GM21528 (cell line): ENCODE measurements around the gene CUL3.
"Not testable (repeated sequence)": the region's sequence is repeated elsewhere in the genome, so short reads cannot be mapped to it uniquely, and the experiment has no call there.

Source experiments
- ATAC-seq: cut with Tn5 transposase; IDR thresholded peaks from one replicate; pipeline ENCODE4 v1.9.1; 2021; ENCODE audit warnings: mild to moderate bottlenecking, moderate library complexity; ENCODE audit not compliant: unreplicated experiment, low FRiP score

Gene CUL3

GRCh38 chr2:224487940-224488339 lies 97.2 kb downstream of the CUL3 start:
- not testable (repeated sequence) for ATAC-seq

DNA sequence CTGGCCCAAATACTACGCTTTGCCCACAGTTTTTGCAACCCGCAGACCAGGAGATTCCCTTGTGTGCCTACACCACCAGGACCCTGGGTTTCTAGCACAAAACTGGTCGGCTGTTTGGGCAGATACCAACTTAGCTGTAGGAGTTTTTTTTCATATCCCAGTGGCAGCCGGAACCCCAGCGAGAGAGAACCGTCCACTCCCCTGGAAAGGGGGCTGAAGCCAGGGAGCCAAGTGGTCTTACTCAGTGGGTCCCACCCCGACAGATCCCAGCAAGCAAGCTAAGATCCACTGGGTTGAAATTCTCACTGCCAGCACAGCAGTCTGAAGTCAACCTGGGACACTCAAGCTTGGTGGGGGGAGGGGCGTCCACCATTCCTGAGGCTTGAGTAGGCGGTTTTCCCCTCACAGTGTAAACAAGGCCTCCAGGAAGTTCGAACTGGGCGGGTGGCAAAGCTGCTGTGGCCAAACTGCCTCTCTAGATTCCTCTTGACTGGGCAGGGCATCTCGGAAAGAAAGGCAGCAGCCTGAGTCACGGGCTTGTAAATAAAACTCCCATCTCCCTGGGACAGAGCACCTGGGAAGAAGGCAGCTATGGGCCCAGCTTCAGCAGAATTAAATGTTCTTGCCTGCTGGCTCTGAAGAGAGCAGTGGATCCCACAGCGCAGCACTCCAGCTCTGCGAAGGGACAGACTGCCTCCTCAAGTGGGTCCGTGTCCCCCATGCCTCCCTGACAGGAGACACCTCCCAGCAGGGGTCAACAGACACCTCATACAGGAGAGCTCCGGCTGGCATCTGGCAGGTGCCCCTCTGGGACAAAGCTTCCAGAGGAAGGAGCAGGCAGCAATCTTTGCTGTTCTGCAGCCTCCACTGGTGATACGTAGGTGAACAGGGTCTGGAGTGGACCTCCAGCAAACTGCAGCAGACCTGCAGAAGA lies 99.8 kb downstream of the CUL3 start:
- not testable (repeated sequence) for ATAC-seq

DNA sequence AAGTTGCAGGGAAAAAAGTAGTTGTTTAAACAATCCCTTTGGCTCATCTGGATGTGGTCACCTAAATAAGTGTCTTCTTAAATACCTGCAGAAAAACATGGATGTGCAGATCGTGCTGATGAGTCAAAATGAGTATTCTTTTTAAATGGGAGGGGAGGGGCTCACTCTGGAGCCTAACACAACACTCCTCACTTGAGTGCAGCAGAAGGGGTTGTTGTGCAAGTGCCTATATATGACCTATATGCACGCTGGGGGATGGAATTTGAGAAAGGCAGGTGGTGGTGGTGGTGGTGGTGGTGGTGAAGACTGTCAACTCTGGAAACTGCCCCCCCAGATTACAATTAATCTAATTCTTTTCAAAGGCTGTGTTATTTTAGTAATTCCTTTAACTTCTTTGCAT lies 105.3 kb downstream of the CUL3 start:
- ATAC-seq: no peak

DNA sequence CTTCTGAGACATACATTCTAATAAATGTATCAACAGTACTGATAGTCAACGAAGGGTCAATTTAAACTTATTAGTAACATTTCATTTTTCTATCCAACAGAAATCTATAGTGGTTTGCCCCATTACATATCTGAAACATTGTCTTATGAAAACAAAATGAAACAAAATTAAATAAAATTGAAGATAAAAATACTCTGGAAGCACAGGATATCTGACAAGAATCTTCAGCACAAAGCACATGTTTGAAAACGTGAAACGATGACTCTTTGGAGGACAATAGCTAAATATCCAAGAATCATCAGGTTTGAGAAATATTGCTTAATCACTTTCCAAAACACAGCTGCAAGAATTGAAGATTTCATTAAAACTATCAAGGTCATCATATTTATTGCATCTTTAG lies 112.3 kb downstream of the CUL3 start:
- no peak for ATAC-seq

- no peak for ATAC-seq
Measured at GRCh38 chr2:224472137-224472536, 113.0 kb downstream of the CUL3 start.

GRCh38 chr2:224469374-224469964 lies 115.7 kb downstream of the CUL3 start:
- no peak for ATAC-seq

DNA sequence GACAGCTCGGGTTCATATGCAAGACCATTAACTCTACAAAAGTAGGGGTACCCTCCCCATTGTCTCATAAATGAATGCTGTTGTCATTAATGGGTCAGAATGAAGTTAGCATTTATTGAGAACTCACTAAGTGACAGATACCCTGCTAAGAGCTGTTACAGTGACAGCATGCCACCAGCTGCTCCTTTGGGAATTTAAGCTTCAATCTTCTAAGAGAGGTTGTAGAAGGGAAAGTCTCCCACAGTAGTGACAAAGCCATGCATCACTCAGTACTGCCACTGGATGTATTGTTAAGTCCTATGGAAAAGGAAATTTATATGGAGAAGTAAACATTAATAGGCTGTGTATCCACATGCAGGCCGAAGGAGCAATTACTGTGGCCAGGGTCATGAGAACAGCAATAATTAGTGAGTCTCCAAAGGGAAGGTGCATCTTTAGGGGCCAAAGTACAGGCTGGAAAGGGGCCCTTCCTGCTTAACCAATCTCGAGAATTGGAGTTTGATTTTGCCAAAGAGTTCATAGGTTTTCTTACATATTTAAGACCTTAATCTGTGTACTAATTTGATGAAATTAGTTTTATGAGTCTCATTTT lies 118.8 kb downstream of the CUL3 start:
- no peak for ATAC-seq

GRCh38 chr2:224461391-224461790 lies 123.8 kb downstream of the CUL3 start:
- ATAC-seq: no peak

DNA sequence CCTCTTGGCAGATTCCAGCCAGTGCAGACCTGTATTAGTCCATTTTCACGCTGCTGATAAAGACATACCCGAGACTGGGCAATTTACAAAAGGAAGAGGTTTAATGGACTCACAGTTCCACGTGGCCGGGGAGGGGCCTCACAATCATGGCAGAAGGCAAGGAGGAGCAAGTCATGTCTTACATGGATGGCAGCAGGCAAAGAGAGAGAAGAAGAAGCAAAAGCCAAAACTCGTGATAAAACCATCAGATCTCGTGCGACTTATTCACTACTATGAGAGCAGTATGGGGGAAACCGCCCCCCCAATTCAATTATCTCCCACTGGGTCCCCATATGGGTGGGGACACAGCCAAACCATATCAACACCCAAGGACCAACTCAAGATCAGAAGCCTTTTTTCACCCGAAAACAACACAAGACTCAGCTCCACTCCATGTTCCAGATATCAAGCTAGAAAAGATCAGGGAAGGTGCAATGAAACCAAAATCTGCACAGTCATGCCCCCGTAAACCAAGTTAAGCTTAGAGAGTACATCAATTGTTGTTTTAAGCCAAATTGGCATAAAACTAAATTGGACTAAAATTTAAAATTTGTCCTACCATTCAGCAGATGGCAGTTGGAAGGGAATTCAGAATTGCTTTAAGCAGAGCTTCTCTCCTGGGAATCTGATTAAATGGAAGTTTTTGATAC lies 127.6 kb downstream of the CUL3 start:
- no peak for ATAC-seq

GRCh38 chr2:224453892-224454291 lies 131.3 kb downstream of the CUL3 start:
- no peak for ATAC-seq

DNA sequence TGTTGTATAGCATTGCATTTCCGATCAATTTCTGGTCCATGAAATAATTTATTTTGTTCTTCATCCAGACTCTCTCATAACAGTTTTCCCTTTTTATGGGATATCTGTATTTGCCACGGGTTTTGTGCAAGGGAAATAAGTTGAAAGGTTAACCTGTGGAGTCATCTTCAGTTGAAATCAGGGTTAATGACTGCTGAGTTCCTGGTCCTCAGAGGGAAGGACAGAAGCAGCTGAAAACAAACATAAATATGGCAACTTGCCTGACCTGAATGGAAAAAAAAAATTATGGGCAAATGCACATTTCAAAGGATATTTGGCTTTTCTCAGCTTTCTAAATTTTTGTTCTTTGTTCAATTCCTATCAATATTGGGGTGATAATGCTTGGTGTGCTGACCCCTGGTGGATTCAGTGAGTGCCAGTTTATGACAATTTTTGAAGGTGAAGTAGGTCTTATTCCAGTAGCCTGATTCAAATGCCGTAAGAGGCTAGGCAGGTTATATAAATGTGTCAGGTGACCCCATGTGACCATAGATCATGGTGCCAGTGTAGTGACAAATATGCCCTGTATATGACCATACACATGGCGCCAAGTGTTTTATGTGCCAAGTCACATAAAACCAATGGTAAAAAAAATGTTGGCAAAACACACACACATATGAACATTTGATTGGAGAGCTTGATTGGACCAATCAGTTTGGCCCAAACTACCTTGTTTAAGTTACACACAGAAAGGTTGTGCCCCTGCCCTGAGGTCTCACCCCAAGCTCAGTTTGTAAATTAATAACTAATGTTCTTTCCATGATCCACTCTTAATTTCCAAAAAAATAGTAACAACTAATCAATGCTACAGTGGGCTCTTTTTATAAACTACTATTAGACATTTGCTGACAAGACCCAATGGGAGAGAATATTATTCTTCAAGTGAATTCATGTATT lies 135.7 kb downstream of the CUL3 start:
- no peak for ATAC-seq

- no peak for ATAC-seq
Measured at GRCh38 chr2:224448236-224448635, 136.9 kb downstream of the CUL3 start.

- no peak for ATAC-seq
Measured at GRCh38 chr2:224444783-224445182, 140.4 kb downstream of the CUL3 start.

GRCh38 chr2:224444021-224444420 lies 141.1 kb downstream of the CUL3 start:
- ATAC-seq: no peak

GRCh38 chr2:224442071-224442967 lies 142.8 kb downstream of the CUL3 start:
- ATAC-seq: peak; percentile 49

DNA sequence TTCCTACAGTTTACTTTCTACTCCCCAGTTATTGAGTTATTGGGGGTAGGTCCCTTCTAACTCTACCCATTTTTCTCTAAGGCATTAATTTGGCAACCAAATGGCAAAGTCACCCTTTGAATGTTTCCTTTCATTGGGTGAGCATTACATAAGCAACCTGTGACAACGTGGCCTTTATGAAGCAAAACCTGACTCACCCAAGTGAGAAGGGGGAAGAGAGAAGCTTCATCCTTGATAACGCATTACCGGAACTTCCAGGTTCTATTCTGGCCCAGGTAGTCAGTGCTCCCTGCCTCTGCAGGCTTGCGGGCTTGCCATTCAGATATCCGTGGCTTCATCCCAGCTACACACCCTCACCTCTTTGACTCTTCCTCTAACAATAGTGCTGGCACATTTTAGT lies 144.2 kb downstream of the CUL3 start:
- no peak for ATAC-seq

DNA sequence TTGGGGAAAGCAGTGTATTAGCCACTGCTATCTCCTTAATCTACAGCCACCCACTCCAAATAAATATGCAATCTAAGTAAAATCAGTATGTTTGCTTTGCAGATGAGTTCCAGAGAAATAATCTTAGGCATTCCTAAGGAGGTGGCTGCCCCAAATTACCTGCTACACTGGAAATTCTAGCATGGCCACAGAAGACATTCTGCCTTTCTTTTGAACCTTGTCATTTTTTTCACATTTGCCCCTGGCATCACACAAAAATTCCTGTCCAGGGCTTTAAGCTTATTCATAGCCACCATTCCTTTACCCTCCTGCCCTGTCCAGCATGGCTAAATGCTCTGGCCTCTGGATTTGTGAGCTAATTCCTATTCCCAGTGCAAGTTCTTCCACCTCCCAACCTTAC lies 146.4 kb downstream of the CUL3 start:
- ATAC-seq: no peak

- no peak for ATAC-seq
Measured at GRCh38 chr2:224436634-224437033, 148.5 kb downstream of the CUL3 start.

- no peak for ATAC-seq
Measured at GRCh38 chr2:224434618-224435017, 150.5 kb downstream of the CUL3 start.
